HUES6 (cell line): ENCODE data around the gene ATF7IP.
"Not testable (repeated sequence)": the region's sequence is repeated elsewhere in the genome, so short reads cannot be mapped to it uniquely, and the experiment has no call there.

Source experiments
- H3K27ac ChIP-seq: 2 replicates; pipeline ENCODE4 v1.7.0; 2013; ENCODE audit warnings: low read depth, mild to moderate bottlenecking, low read length, inconsistent platforms
- H3K27me3 ChIP-seq: 2 replicates; pipeline ENCODE4 v1.6.1; 2013; ENCODE audit warnings: low read length; ENCODE audit not compliant: control insufficient read depth, insufficient read depth
- H3K36me3 ChIP-seq: 2 replicates; pipeline ENCODE4 v1.6.1; 2013; ENCODE audit warnings: low read length; ENCODE audit not compliant: control insufficient read depth, insufficient read depth
- H3K4me1 ChIP-seq: 2 replicates; pipeline ENCODE4 v1.6.1; 2013; ENCODE audit warnings: low read length; ENCODE audit not compliant: control insufficient read depth, insufficient read depth
- H3K4me3 ChIP-seq: 2 replicates; pipeline ENCODE4 v1.5.1; 2013; ENCODE audit warnings: low read depth, low read length
- H3K9ac ChIP-seq: one replicate; pipeline ENCODE4 v1.6.1; 2013; ENCODE audit warnings: mild to moderate bottlenecking, low read length
- H3K9me3 ChIP-seq: 2 replicates; pipeline ENCODE4 v1.6.1; 2013; ENCODE audit warnings: low read depth, low read length; ENCODE audit not compliant: control insufficient read depth, insufficient read depth

The ATF7IP gene

DNA sequence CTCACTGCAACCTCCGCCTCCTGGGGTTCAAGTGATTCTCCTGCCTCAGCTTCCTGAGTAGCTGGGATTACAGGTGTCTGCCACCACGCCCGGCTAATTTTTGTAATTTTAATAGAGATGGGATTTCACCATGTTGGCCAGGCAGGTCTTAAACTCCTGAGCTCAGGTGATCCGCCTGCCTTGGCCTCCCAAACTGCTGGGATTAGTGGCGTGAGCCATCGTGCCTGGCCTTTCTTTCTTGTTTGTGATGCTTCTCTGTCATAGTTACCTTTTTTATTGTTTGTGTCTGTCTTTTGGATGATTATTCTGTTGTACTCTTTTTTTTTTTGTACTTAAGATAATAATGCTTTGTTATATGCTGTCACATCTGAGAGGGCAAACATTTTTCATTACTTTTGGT lies 35.8 kb downstream of the ATF7IP start:
- not testable (repeated sequence) for H3K9me3 ChIP-seq, H3K27ac ChIP-seq

DNA sequence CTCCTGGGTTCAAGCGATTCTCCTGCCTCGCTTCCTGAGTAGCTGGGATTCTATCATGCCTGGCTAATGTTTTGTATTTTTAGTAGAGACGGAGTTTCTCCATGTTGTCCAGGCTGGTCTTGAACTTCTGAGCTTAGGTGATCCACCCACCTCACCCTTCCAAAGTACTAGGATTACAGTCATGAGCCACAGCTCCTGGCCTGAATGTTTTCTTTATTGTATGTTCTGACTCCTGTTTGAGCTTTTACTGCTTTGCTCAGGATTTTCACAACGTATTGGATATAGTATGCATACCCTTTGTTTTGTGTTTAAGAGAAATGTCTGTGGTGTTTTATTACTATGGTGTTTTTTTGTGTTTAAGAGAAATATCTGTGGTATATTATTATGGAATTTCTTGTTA lies 37.2 kb downstream of the ATF7IP start:
- H3K9me3 ChIP-seq: 0 out of 2 replicates have a peak, but pooled peaks cover 3% of the 10 kb centered on the region
- H3K36me3 ChIP-seq: no peaks in the 10 kb centered on the region
- H3K4me3 ChIP-seq: no peak overlapping the region
- H3K4me1 ChIP-seq: peaks cover 15% of the 10 kb centered on the region; the same call in 1 of the 2 replicates
- no peaks in the 10 kb centered on the region for H3K27me3 ChIP-seq
- no peak overlapping the region for H3K9ac ChIP-seq
- no peak overlapping the region for H3K27ac ChIP-seq

More for the DNA sequence above, 35.8 kb downstream of the ATF7IP start:
- H3K36me3 ChIP-seq, H3K4me3 ChIP-seq, H3K9ac ChIP-seq, H3K27me3 ChIP-seq: not testable (repeated sequence)
- peaks cover 21% of the 10 kb centered on the region; the same call in 1 of the 2 replicates for H3K4me1 ChIP-seq

DNA sequence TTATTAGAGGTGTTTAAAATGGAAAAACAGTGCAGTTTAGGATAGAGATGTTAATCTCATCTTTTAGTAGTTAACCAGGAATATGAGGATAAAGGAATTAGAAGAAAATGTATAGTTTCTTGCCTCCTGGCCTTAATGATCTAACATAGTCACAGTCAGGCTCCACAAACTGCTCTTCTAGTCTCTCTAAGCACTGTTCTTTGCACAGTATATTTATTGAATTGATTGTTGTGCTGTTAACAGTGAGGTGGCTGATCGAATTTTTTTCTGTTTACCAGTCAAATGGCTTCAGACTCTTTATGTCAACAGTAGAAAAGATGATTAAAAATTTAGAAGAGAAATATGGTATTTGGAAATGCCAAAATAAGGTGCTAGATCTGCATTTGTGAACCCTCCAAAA lies 37.8 kb downstream of the ATF7IP start:
- Histone ChIP-seq H3K4me1 (peaks cover 15% of the 10 kb centered on the region; the same call in 1 of the 2 replicates), H3K4me3 (no peak overlapping the region), H3K9ac (no peak overlapping the region), H3K27ac (no peak overlapping the region), H3K9me3 (0 out of 2 replicates have a peak, but pooled peaks cover 3% of the 10 kb centered on the region), H3K27me3 (no peaks in the 10 kb centered on the region), H3K36me3 (no peaks in the 10 kb centered on the region)

DNA sequence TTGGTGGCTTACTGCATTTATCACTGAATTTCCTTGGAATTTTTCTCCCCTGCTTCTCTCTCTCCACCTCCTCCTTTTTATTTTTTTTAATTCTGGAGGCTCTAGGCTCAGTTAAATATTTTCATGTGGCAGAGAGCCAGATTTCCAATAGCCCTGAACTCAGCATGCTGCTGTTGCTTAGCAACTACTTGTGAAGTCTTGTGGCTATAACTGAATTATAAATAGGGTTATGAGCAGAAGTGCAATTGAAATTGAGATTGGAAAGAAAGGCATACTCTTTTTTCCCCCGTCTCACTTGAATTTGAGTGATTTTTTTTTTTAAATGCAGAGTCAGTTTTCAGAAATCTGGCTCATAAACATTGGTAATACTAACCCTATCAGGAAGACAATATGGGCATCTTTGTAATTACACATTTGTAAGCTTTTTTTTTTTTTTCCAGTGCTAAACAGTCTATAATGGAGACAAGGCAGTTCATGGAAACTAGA lies 38.3 kb downstream of the ATF7IP start:
- Histone ChIP-seq H3K9ac (no peak overlapping the region), H3K4me3 (no peak overlapping the region), H3K27me3 (no peaks in the 10 kb centered on the region), H3K9me3 (0 out of 2 replicates have a peak, but pooled peaks cover 3% of the 10 kb centered on the region), H3K4me1 (peaks cover 15% of the 10 kb centered on the region; the same call in 1 of the 2 replicates), H3K27ac (no peak overlapping the region), H3K36me3 (no peaks in the 10 kb centered on the region)

DNA sequence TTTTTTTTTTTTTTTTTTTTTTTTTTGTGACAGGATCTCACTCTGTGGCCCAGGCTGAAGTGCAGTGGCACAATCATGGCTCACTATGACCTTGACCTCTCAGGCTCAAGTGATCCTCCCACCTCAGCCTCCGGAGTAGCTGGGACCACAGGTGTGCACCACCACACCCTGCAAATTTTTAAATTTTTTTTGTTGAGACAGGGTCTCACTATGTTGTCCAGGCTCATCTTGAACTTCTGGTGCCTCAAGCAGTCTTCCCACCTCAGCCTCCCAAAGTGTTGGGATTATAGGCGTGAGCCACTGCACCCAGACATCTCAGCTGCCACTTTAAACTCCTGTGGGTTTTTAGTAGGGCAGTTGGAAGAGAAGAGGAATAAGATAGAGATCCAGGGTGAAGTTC lies 39.9 kb downstream of the ATF7IP start:
- not testable (repeated sequence) for H3K27me3 ChIP-seq, H3K4me3 ChIP-seq, H3K36me3 ChIP-seq, H3K9me3 ChIP-seq, H3K9ac ChIP-seq, H3K27ac ChIP-seq
- peaks cover 15% of the 10 kb centered on the region; the same call in 1 of the 2 replicates for H3K4me1 ChIP-seq

DNA sequence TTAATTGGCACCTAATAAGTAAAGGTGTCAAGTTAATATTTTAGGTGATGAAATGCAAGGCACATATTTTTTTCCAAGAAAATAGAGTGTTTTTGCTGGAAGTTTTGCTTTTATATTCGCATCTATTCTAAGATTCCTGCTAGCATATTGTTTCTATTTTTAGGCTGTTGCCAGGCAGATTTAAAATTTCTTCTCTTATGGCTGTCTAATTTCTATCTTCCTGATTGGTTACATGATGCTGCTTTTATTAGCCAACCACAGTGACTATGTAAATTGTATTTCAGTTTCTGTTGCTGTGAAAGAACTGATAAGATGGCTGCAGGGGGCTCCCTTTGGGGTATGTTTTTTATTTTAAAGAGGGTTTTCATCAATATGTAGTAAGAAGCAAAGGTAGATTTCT lies 42.7 kb downstream of the ATF7IP start:
- Histone ChIP-seq H3K36me3 (0 out of 2 replicates have a peak, but pooled peaks cover 2% of the 10 kb centered on the region), H3K27me3 (no peaks in the 10 kb centered on the region), H3K27ac (no peak overlapping the region), H3K4me1 (peaks cover 5% of the 10 kb centered on the region; the same call in 1 of the 2 replicates), H3K4me3 (no peak overlapping the region), H3K9me3 (peaks cover 5% of the 10 kb centered on the region; the same call in 1 of the 2 replicates), H3K9ac (no peak overlapping the region)

DNA sequence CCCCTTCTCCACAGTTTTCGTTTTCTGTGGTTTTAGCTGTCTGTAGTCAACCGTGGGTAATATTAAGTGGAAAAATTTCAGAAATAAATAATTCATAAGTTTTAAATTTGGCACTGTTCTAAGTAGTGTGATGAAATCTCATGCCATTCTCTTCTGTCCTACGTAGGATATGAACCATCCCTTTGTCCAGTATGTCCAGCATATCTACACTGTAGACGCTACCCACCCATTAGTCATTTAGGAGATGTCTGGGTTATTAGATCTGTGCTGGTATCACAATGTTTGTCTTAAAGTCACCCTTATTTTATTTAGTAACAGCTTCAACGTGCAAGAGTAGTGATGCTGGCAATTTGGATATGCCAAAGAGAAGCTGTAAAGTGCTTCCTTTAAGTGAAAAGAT lies 44.7 kb downstream of the ATF7IP start:
- Histone ChIP-seq H3K36me3 (0 out of 2 replicates have a peak, but pooled peaks cover 2% of the 10 kb centered on the region), H3K27ac (no peak overlapping the region), H3K4me1 (peaks cover 9% of the 10 kb centered on the region; the same call in 1 of the 2 replicates), H3K4me3 (no peak overlapping the region), H3K27me3 (no peaks in the 10 kb centered on the region), H3K9me3 (peaks cover 5% of the 10 kb centered on the region; the same call in 1 of the 2 replicates), H3K9ac (no peak overlapping the region)

DNA sequence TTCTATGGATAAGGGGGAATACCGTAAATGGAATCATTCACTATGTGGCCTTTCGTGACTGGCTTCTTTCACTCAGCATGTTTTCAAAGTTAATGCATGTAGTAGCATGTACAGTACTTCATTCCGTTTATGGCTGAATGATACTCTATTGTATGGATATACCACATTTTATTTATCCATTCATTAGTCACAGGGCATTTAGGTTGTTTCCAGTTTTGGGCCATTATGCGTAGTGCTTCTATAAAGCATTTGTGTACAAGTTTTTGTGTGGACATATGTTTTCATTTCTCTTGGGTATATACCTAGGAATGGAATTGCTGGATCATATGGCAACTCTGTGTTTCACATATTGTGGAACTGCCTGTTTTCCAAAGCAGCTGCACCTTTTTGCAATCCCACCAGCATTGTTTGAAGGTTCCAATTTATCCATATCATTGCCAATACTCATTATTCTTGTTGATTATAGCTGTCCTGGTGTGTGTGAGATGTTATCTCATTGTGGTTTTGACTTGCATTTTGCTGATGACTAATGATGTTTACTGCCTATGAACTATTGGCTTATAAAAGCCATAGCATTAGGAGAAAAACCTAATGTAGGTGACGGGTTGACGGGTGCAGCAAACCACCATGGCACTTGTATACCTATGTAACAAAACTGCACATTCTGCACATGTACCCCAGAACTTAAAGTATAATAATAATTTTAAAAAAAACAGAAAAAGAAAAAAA lies 45.5 kb downstream of the ATF7IP start:
- Histone ChIP-seq H3K4me3 (no peak overlapping the region), H3K4me1 (peaks cover 9% of the 10 kb centered on the region; the same call in 1 of the 2 replicates), H3K9me3 (peaks cover 5% of the 10 kb centered on the region; the same call in 1 of the 2 replicates), H3K27ac (no peak overlapping the region), H3K9ac (no peak overlapping the region), H3K36me3 (0 out of 2 replicates have a peak, but pooled peaks cover 2% of the 10 kb centered on the region), H3K27me3 (no peaks in the 10 kb centered on the region)

DNA sequence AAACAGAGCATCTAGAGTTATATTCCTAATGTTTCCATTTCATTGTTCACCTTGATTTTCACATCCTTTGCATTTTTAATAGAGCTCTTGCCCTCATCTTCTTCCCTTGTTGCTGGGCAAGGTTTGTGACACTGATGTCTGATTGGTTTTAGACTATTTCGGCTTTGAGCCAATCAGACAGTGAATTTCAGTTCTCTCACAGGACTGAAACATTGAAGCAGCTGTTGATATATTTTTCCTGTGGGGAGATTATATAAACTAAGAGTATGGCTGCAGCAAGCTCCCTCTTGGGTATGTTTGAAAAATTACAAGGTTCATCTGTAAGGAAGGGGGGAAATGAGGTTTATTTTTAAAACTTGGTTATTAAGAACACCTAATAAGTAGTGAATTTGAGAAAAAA lies 51.2 kb downstream of the ATF7IP start:
- Histone ChIP-seq H3K36me3 (peaks cover 13% of the 10 kb centered on the region), H3K27me3 (no peaks in the 10 kb centered on the region), H3K4me1 (peaks cover 34% of the 10 kb centered on the region), H3K9ac (no peak overlapping the region), H3K4me3 (no peak overlapping the region), H3K27ac (no peak overlapping the region), H3K9me3 (peaks cover 2% of the 10 kb centered on the region; the same call in 1 of the 2 replicates)

DNA sequence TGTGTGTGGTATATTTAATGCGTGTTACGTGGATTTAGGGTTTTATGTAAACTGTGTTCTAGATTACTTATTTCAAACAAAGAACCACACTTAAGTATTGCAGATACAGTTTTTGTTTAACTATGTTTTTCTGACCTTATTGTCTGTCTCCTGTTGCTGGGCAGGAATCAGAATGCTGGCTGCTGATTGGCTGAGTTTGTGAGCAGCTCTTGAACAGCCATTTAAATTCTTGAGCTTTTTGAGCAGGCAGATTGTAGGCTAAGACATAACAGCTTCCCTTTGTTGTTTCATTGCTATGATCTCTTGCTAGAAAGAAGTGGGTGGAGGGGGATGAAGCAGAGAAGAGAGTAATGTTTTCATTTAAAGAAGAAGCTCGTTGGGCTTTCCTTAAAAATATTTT lies 52.2 kb downstream of the ATF7IP start:
- Histone ChIP-seq H3K27me3 (no peaks in the 10 kb centered on the region), H3K9me3 (peaks cover 3% of the 10 kb centered on the region), H3K27ac (no peak overlapping the region), H3K4me1 (peaks cover 34% of the 10 kb centered on the region), H3K36me3 (peaks cover 16% of the 10 kb centered on the region), H3K9ac (no peak overlapping the region), H3K4me3 (0 out of 2 replicates have a peak overlapping the region, but pooled peaks have one; percentile 0)

DNA sequence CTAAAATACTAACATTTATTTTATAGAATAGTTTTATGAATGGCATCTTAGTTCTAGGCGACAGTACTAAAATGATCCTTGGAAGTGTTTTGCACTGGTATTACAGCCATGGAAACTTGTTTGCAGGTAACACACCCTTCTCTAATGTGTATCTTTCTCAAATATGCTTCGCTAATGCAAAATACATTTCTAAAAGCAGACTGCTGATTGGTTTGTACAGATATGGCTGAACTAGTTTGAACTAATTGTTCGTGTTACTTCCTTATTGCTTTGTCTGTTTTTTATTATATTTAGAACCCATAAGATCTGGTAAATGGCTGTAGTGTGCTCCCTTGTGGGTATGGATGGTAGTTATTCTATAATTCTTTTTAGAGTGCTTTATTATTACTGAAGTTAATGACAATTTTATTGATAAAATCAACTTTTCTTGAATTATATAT lies 53.0 kb downstream of the ATF7IP start:
- Histone ChIP-seq H3K9me3 (peaks cover 3% of the 10 kb centered on the region), H3K4me1 (peaks cover 34% of the 10 kb centered on the region), H3K27ac (no peak overlapping the region), H3K27me3 (no peaks in the 10 kb centered on the region), H3K36me3 (peaks cover 19% of the 10 kb centered on the region), H3K9ac (peak overlapping the region; percentile 22), H3K4me3 (peak overlapping the region; percentile 14)
